ENCODE results near the gene MCEMP1.

GRCh38 chr19:7690779-7691258 lies 13.9 kb downstream of the MCEMP1 start:
- TF ChIP-seq EZH2 (IDR thresholded peaks at IDR 0.05; ENCODE audit: borderline replicate concordance), result no peak
- TF ChIP-seq CTCF (IDR thresholded peaks at IDR 0.05; ENCODE audit: poor library complexity), result no peak
- no peak for TF ChIP-seq EZH2phosphoT487 (IDR thresholded peaks at IDR 0.05; ENCODE audit: low read depth, severe bottlenecking, unreplicated experiment)
